ENCODE data around the gene MTG2.

Gene MTG2

DNA sequence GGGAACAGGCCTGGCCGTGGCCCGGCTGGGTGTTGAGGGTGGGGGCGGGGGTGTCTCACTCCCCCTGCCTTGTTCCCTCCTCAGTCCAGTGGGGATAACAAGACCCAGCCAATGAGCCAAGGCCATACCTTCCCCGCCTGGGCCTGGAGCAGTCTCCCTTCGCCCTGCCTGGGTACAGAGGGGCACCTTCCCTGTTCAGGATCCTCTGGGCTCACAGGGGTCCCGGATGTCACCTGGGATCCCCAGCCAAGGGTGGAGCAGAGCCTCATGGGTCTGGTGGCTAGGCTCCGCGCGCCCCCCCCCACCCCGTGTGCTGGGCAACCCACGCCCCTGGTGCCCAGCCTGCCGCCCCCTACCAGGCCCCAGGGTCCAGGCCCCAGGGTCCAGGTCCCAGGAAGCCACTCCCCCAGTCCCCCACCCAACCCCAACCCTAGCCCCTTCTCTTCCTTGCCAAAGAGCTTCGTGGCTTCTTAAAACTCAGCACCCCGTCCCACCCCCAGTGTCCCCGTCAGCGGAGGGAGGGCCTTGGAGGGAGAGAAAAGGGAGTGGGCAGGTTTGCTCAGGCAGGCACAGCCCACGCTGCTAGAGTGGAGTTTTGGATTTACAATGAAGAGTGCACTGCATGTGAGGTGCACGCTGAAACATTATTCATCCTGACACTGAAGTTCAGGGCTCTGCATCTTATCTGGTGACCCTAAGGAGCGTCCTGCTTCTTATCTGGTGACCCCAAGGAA is 25.4 kb downstream of the MTG2 start:
- DNase-seq: no peak

DNA sequence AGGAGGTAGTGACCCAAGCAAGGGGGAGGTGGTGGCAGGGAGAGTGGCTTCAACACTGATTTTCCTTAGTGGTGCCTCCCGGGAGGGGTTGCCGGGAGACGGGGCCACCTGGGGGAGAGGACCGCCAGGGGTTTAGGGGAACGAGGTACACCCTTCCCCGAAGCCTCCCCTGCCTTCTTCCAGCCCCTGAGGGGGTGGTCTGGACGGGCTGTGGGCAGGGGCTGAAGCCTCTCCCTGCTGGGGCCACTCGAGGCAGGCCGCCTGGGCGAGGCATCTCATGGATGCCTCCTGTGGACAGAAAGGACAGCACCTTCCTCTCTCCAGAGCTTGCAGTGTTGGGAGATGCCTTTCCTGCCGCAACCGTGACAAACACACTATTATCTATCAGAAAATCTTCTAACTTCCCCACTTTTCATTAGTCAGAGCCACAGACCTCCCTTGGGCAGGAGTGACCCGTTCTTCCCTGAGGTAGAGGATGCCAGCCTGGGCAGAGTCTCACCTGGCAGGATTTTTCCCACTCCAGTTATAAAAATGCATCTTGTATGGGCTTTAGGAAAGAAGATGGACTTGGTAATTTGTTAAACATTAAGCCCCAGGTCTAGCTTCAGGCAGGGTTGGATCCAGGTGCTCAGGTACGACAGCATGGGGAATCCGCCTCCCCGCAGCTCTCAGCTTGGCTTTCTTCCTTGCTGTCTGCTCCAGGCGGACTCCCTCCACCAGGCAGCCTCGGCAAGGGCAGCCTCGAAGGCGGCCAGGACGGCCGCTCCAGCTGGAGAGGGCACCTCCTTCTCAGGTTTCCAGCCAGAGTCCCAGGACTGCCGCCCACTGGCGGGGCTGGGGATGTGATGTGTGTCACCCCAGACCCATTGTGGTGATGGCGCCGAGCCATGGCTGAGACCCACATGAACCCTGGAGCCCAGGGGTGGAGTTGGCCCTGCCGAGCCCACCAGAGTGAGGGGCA is 26.2 kb downstream of the MTG2 start:
- DNase-seq: no peak

DNA sequence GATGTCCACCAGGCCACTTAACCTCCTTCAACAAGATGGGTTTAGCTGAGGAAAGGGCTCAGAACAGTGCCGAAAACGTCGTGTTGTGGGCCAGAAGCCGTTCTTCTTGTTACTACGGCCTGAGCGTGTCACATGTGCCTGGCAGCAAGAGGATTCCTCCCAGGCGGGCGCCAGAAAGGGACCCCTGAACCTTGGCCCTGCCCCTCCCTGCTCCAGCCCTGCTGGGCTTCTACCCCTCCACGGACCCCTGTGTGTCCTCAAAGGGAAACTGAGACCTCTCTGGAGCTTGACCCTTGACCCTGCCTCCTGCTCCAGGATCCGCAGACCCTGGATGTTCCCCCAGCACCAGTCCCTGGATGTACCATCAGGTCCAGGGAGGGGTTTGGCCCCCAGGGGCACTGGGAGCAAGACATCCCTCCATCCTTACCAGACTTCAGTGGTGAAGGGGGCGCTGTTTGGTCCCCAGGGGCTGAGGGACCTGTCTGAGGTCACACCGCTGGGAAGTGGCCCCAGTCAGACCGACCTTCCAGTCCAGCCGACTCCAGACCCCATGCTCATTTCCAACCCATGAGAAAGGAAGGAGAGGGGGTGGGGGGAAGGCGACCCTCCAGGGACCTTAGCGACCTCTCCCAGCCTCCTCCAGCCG is 27.1 kb downstream of the MTG2 start:
- no peak for DNase-seq

DNA sequence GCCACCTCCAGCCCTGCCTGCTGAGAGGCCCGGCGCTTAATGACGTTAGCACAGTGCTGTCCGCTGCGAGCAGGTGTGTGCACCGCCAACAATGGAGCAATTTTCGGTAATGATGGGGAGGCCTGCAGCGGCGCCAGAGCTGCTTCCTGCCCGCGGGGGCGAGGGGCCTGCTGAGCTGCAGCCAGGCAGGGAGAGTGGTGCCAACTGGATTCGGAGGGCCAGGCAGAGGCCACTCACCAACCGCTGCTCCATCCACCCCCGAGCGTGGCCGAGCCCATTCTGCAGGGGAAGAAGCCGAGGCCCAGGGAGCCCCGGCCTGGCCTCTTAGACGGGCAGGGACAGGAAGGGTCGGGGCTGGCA is 27.6 kb downstream of the MTG2 start:
- no peak for DNase-seq

DNA sequence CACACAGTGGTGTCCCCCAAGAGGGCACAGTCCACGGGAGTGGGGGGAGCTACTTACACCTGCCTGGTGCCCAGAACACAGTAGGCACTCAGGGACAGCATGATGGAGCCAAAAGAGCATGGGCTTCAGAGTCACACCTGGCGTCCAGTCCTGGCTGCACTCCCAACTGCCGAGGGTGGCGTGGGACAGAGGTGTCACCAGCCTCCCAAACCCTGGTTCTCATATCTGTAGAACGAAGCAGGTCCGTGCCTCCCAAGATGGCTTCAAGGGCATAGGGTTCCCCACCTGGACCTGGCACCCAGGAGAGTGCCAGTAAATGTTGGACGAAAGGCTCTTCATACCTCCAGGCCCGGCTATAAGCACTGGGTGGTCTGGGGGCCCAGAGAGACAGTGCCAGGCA is 28.4 kb downstream of the MTG2 start:
- DNase-seq: no peak

DNA sequence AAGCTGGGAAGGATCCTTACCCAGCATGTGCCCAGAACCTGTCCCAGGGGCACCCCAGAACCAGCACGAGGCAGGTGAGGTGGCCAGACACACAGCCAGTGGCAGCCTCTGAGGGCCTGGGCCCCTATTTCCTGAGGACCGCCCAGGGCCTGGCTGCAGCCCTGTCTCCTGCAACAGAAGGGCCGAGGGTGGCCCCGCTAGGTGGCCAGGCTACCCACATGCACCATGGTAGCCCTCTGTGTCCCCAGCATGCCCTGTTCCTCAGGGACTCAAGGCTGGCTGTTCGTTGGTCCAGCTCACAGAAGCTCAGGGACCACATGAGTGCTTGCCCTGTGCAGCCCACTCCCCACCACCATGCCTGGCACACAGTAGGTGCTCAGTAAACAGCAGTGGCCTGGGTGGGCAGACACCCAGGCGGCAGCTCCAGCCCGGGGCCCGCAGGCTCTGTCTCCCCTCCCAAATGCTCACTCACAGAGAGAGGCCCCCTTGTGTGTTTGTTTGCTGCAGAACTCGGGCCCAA is 29.0 kb downstream of the MTG2 start:
- DNase-seq: no peak

DNA sequence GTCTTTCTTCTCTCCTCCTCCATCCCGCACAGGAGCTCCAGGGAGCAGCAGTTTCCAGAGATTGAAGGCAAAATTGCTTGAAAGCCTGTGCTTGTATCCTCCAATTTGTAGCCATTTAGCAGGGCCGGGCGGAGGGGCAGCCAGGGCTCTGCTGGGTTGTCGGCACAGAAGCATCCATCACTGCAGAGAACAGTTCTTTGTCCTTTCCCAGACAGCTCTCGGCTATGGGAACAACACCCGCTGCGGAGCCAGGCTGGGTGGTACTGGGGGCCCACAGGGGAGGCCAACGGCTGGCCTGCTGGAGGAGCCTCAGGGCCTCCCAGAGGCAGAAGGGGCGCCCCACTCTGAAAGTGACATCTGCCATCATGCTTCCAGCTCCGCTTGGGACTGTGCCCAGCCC is 29.5 kb downstream of the MTG2 start:
- DNase-seq: no peak

DNA sequence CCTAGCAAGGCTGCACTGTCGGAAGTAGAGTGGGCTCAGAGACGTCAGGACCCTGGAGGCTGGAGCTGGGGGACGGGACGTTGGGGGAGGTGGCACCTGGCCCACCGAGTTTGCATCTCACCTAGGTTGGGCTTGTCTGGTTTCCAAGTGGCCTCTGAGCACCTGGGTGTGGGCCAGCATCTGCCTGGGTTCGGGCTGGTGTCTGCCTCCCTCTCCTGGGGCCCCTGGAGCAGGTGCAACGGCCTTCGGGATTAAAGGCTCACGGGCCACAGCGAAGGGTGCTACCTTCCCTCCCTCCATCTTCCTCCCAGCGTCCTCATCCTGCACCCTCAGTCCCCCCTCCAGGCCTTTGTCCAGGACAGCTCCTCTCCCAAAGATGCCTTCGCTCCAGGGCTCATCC is 31.2 kb downstream of the MTG2 start:
- no peak for DNase-seq

DNA sequence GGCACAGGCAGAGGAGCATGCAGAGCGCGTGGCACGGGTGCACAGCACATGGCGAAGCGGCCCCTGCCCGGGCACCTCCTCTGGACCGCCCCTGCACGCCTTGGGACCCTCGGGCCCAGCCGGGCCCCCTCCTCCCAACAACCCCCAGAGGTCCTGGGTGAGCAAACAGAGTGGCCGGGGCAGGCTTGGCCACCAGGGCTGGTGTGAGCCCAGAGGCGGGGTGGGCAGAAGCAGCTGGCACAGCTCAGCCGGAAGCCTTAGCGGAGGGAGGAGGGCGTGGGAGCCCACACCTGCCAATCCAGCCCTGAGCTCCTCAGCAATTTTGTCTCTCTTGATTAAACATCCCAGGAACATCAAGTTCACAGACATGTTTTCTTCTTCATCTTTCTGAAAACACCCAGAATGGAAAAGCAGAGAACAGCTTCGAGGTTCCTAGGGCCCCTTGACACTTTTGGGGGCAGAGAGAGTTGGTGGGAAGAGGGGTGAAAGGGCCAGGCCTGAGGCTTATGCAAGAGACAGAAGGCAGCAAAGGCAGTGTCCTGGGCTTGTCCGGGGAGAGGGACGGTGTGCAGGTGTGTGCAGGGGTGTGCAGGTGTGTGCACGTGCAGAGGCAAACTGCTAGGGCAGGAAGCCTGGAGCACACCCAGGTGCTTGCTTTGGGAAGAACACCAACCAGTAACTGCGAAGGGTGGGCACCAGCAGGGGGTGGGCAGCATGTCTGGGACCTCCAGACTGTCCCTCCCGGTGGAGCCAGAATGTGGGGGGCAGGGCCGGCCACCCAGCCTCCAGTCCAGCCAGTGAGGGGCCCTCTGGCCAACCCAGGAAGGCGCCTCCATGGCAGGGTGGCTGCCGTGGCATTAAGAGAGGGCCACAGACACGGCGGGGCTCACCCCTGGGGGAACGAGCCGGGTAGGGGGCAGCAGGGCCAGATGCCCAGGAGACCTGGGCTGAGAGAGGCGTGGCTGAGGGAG is 32.5 kb downstream of the MTG2 start:
- no peak for DNase-seq

DNA sequence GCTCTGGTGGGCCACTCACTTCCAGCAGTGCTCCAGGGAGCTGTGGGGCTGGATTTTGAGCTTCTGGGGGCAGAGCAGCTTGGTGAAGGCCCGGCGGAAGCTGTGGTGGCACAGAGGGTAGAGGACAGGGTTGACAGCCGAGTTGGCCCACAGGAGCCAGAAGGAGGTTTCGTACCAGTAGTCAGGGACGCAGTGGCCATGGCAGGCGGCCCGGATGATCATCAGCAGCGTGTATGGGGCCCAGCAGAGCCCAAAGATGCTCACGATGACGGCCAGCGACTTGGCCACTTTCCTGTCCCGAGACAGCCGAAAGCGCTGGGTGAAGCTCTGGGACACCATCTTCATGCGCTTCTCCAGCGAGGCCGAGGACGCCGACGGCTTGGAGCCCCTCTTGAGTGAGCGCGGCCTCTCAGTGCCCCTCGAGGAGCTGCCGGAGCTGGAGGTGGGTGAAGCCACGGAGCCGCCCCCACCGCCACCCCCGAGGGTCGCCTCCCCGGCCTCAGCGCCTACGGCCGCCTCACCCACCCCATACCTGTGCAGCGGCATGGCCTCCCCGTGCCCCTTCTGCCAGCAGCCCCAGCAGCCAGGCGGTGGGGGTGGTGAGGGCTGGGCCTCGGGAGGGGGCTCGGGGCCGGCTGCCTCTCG is 33.3 kb downstream of the MTG2 start:
- DNase-seq: no peak

DNA sequence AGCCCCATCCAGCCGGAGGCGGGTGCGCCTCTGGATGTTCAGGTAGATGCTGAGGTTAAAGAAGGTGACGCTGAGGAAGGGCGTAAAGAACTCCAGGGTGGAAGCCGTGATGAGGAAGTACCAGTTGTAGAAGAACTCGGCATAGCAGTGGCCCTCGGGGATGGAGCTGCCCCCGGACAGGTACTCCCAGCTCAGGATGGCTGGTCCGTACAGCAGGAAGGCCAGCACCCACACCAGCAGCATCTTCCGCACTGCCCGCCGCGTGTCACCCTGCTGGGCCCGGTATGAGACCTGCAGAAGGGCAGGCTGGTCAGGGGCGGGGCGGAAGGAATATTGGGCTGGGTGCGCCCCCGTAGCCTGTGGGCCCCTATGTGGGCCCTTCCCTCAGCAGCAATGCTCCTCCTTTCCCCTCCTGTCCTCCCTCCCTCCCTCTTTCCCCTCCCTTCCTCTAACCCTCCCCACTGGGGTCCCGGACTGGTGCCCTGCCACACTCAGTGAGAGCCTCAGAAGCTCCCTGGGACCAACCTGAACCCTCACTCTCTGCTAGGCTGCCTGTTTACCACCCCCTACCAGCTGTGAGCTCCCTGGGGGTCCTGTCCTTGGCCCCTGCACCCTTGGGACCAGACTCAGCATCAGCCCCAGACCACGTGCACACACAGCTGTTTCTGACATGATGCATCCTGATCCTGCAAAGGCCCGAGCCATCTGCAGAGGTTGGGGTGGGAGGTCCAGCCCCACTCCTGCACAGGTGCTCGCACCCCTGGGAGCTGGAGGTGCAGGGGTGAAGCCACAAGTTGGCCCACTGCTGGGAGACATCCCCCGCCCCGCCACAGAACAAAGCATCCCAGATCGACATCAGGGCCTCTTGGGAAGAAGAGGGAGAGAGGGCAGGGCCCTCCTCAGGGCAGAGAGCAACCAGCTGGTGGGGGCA is 34.1 kb downstream of the MTG2 start:
- DNase-seq: no peak

DNA sequence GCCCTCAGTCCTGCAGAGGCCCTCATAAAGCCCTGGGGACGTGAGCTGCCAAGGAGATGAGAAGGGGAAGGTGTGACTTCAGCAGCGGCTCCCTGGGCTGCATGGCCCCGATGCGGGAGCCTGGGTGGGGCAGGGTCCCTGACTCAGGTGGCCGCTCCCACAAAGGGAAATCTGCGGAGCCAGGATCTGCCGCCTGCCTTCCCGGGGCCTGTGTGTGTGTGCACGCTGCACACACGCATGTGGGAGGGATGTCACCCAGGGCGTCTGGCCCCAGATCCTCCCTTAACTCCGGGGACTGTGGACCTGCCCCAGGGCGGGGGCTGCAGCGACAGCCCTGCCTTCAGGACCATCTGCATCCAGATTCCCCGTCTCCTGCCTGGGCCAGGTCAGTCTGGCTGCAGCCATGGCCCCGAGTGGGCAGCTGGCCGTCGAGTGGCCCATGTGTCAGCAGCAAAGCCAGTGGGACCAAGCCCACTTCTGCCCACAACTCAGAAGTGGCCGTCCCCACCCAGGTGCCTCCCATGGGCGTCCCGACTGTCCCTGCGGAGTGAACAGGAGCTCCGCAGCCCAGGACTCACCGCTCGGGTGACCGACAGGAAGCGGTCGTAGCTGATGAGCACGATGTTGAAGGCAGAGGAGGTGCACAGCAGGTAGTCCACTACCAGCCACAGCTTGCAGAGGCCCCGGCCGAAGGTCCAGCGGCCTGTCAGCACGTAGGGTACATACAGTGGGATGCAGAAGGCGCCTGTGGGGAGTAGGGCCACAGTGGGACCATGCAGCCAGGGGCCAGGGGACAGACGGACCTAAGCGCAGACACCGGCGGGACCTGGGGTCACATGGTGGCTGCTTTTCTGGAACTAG is 35.3 kb downstream of the MTG2 start:
- DNase-seq: no peak

DNA sequence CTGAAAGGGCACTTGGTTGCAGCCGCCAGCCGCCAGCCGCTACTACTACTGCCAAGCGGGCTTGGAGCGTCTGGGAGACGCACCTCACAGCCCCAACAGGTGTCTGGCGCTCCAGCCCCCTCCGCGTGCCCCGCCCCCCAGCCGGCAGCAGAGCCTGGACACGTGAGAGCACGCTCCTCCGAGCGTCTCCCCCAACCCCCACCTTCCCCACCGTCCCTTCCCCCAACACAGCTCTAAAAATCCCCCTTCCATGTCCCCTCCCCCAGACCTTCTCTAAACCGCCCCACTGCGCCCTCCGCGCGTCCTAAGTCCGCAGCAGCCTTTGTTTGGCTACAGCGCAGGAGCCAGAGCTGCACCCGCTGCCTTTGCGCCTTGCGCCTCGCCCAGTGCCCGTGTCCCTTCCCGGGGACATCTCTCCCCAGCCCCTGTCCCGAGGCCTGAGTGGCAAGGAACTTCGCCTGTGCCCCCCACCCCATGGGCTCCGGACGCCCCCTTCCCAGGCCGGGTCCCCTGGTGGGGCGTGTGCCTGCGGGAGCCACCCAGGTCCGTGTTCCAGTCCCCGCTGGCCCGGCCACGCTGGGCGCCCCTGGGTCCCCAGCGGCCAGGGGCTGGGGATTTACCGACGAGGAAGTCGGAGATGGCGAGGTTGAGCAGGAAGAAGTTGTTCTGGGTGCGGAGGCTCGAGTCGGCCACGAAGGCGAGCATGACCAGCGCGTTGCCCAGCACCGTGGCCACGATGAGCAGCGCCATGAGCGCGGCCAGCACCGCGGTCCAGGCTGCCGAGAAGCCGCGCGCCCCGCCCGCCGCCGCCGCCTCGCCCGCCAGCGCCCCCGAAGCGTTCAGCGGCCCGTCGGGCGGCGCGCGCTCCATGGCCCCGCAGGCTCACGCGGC is 36.5 kb downstream of the MTG2 start:
- no peak for DNase-seq

DNA sequence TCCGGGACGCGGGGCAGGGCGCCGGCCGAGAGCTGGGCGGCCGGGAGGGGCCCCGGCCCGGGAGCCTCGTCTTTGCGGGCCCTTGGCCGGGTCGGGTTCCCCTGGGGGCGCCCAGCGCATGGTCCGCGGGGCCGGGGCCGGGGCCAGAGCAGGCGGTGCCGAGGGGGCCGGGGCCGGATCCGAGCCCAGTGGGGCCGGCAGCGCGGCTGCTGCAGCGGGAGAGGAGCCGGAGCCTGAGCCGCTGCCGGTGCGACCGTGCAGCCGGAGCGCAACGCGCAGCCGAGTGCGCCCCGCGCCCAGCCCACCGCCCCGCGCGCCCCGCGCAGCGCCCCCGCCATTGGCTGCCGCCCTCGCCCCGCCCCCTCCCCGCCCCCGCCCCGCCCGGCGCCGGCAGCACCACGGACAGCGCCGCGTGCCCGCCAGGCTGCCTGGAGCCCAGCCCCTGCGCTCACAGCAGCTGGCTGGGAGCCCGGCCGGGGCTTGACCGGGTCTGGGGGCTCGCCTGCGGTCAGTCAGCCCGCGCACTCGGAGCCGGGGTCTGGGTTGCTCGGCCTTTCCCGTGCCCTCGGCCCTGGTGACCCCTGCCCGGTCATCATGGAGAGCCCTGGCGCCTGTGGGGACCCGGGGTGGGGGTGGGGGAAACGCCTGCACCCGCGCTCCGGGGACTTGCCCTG is 37.3 kb downstream of the MTG2 start, which contains the start of gene HRH3:
TSS of gene HRH3 (minus strand) at position 287 of the 674 bp plus-strand sequence. CDS start 308 bp downstream, outside the sequence.
- no peak for DNase-seq

DNA sequence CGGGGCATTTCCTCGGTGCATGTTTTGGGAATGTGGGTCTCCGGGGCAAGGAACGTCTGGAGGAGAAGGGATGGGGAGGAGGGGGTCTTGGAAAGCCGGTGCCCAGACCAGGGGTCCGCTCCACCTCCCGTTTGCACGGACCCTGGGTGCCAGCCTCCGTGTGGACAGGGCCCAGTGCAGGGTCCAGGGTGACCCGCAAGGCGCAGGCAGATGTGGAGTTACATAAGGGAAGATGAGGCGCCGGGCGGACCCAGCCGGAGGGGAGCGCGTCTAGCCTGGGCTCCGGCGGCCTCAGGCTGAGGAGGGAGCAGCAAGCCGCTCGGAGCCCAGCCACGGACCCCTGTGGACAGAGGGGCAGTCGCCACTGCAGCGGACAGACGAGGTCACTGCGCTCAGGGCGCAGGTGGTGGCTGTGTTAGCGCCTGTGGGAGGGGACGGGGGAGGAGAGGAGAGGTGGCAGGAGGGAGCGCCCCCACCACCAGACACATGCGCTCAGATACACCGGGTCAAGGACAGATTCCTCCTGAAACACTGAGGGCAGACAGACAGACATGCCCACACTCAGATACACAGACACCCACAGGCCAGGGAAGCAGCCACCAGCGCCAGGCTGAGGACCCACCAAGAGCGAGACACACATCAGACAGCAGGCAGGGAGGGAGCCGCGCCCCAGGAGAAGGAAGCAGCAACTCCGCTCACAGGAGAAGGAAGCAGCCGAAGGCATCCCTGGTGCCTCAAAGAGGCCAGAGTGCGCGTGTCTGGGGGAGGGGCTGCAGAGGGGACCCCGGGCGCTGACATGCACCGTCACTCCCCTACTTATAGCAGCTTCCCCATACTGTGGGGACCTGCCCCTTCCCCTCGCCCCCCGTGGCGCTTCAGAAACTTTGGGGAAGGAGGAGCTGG is 38.1 kb downstream of the MTG2 start:
- DNase-seq: no peak

DNA sequence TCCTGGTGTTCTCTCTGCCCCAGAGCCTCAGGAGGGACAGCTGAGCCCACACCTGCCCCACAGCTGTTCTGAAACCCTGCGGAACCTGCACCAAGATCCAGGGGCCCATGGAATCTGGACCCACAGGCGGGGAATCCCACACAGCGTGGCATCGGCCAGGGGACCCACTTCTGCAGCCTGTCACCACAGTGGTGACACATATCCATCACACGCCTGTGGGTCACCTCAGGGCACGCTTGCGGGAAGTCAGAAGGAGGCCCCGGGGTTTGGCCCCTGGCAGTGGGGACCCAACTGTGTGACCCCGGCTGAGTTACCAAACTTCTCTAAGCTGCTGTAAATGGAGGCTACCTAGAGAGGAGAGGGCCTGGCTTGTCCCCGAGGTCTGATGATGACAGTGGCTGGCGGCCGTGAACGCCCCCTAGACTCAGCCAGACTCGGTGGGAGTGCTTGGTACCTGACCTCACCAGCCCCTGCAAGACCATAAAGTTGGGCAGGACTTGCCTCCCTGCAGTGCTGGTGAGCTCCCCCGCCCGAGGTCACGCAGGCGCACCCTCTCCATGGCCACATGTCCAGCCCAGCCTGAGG is 39.5 kb downstream of the MTG2 start:
- no peak for DNase-seq
